ENCODE results near the gene KDM5D. TPM values are rescaled to one million over a fixed set of nuclear protein-coding genes. Genes with fewer than 3 reads are reported as not detected.

KDM5D gene
- total and polyA plus RNA-seq, 2 donors (not counting 3 experiments of a cell fraction or from before 2014, with no cell fraction given), result 30.3 to 40.2 TPM

- Histone ChIP-seq H3K27me3 (ENCODE audit: control insufficient read depth in 2 of 2, insufficient read depth in 2 of 2, low read length in 2 of 2) (no peaks in the 10 kb centered on the region), H2AFZ (ENCODE audit: low read depth, low read length) (no peak overlapping the region), H4K20me1 (replicated peaks; ENCODE audit: control insufficient read depth, extremely low read depth, insufficient read depth, low read length) (no peaks in the 10 kb centered on the region), H3K79me2 (ENCODE audit: control insufficient read depth, insufficient read depth, low read length) (no peaks in the 10 kb centered on the region), H3K9me3 (replicated peaks; ENCODE audit: control insufficient read depth, insufficient read depth, low read length) (no peaks in the 10 kb centered on the region), H3K9ac (replicated peaks; ENCODE audit: extremely low read depth, insufficient read depth, low read length) (no peak overlapping the region), H3K4me1 (ENCODE audit: control insufficient read depth, extremely low read depth, insufficient read depth, low read length) (no peaks in the 10 kb centered on the region), H3K9me1 (replicated peaks; ENCODE audit: control insufficient read depth, extremely low read depth, insufficient read depth, low read length) (no peaks in the 10 kb centered on the region), H3K4me3 (replicated peaks in 1 of 3; ENCODE audit: insufficient read depth in 1 of 3, low read depth in 1 of 3, low read length in 3 of 3) (no peak overlapping the region), H3K36me3 (ENCODE audit: control insufficient read depth in 2 of 2, extremely low read depth in 1 of 2, insufficient read depth in 2 of 2, low read length in 2 of 2) (peaks cover 2 to 6% of the 10 kb centered on the region in 2 experiments), H3K4me2 (ENCODE audit: insufficient read depth, low read length) (no peak overlapping the region), H3K27ac (ENCODE audit: insufficient read depth, low read depth, low read length) (no peak overlapping the region)
- ChIA-PET POLR2A (no interaction called here), CTCF (no interaction called here)
- DNase-seq (ENCODE audit: low read depth, low spot score) (no peak), FAIRE-seq (peak; percentile 67)
- no peak for TF ChIP-seq POLR2AphosphoS5 (IDR thresholded peaks at IDR 0.05; ENCODE audit: insufficient read depth, low read depth, low read length)
- TF ChIP-seq MYC (IDR thresholded peaks at IDR 0.05; ENCODE audit: low read depth, low read length), result no peak
- TF ChIP-seq, protein P1, sequence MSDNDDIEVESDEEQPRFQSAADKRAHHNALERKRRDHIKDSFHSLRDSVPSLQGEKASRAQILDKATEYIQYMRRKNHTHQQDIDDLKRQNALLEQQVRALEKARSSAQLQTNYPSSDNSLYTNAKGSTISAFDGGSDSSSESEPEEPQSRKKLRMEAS (IDR thresholded peaks at IDR 0.05; ENCODE audit: insufficient read depth, insufficient read length), result no peak
- no peak for TF ChIP-seq JUN (IDR thresholded peaks at IDR 0.05; ENCODE audit: borderline replicate concordance, insufficient read depth, insufficient read length, low read depth)
- no peak for TF ChIP-seq FOS (IDR thresholded peaks at IDR 0.05; ENCODE audit: borderline replicate concordance, insufficient read depth, low read length)
- no peak for TF ChIP-seq GATA2 (IDR thresholded peaks at IDR 0.05; ENCODE audit: insufficient read depth, insufficient read length, low read depth, low read length)
- TF ChIP-seq POLR2A (IDR thresholded peaks at IDR 0.05; ENCODE audit: low read depth, low read length), result no peak
- no peak for TF ChIP-seq CTCF (IDR thresholded peaks at IDR 0.05; ENCODE audit: extremely low read depth in 1 of 2, insufficient read depth in 1 of 2, low read depth in 1 of 2, low read length in 2 of 2)
- TF ChIP-seq EZH2 (IDR thresholded peaks at IDR 0.05; ENCODE audit: borderline replicate concordance, low read depth, low read length, severe bottlenecking), result no peak
- intact Hi-C loops (cut with micrococcal nuclease) (no loop called here), dilution Hi-C loops (cut with MboI; ENCODE audit: extremely low pct_ligation_motif_present, low sequenced_read_pairs) (no loop called here)
- no TSS peak for BruUV-seq (replicated peaks)
These were observed 10.1 kb downstream of the KDM5D start for GRCh38 chrY:19734425-19734824.
